ENCODE measurements around the gene SUPT7L. TPM values are rescaled to one million over a fixed set of nuclear protein-coding genes. Genes with fewer than 3 reads are reported as not detected.

Gene SUPT7L, protein sequence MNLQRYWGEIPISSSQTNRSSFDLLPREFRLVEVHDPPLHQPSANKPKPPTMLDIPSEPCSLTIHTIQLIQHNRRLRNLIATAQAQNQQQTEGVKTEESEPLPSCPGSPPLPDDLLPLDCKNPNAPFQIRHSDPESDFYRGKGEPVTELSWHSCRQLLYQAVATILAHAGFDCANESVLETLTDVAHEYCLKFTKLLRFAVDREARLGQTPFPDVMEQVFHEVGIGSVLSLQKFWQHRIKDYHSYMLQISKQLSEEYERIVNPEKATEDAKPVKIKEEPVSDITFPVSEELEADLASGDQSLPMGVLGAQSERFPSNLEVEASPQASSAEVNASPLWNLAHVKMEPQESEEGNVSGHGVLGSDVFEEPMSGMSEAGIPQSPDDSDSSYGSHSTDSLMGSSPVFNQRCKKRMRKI
- total RNA-seq, result 17.0 and 25.2 TPM in 2 replicates

DNA sequence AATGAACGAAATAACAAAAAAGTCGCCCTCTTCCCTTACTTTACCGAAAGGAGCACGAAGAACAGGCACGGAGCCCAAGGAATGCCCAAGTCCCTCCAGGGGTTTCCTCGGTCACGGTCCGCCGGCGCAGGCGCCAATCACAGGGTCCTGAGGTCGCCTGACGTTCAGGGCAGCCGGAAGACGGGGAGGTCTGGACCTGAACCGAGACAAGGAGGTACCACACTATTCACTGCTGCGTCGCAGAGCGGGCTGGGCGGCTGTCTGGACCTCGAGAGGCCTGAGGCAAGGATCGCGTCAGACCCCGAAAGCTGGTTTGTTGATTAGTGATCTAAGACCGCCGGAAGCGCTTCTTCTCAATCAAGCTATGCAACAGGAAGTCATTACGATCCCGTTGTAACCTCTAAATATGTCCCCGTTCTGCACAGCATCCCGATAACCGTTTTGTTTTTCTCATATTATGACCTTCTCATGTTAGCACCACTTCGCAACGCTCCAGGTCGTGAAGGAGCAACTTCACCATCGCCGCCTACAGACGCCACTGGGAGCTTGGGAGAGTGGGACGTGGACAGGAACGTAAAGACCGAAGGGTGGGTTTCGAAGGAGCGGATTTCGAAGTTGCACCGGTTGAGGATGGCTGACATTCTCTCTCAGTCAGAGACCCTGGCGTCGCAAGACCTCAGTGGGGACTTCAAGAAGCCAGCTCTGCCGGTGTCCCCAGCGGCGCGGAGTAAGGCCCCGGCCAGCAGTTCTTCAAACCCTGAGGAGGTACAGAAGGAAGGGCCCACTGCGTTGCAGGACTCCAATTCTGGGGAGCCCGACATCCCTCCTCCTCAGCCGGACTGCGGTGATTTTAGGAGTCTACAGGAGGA, at the start of gene SUPT7L, which contains the start of gene SLC4A1AP:
TSS of gene SUPT7L (minus strand) at position 330 of the 869 bp plus-strand sequence. CDS start 1,422 bp downstream, outside the sequence.
TSS of gene SLC4A1AP (plus strand) at position 605 of the 869 bp plus-strand sequence. CDS start at position 631, 26 bp downstream.

DNA sequence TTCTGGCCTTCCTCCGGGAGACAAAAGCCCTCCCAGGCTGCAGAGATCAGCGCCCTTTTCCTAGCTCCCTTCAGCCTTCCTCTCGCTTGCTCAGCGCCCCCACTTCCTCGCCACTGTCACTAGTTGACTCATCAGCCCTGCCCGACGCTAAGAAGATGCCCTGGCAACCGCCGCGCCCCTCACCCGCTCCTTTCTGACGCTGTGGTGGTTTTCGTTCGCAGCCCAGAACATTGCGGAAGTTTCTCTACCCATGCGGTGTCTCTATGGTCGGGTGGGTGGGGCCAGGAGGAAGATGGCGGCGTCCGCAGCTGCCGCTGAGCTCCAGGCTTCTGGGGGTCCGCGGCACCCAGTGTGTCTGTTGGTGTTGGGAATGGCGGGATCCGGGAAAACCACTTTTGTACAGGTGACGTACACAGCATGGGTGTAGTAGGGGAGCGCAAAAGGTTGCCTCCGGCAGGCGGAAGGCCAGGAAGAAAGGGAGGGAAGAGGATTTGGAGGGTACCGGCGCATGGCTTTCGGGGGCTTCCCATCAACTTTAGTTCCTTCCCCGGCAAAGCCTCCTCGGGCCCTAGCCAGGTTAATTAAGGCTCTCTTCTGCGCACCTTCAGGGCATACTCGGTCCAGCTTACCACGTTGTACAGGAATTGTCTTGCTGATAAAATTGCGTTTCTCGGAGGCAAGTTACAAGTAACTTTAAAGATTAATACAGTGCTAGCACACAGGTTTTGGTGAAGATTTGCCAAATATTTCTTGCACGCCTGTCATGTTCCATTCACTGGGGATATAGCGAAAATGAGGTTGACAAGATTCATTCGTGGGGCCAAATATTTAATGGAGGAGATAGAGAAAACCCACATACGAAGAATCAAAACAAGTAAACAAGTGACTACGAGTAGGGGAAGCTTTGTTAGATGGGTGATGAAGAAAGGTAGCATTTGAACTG, 34.4 kb downstream of the SUPT7L start, which contains the start of the genes CCDC121 and GPN1:
TSS of gene CCDC121 (minus strand) at position 246 of the 943 bp plus-strand sequence. CDS start 1,213 bp downstream, outside the sequence.
TSS of gene GPN1 (plus strand) at position 284 of the 943 bp plus-strand sequence. CDS start at position 293, 9 bp downstream.

Other genes starting within 250 kb of the SUPT7L start
- gene NRBP1, start 235.0 kb downstream of the SUPT7L start, total RNA-seq, result 104 and 112 TPM in 2 replicates
- not detected in 2 replicates for gene KRTCAP3, start 221.2 kb downstream of the SUPT7L start, total RNA-seq
- 35.2 and 43.1 TPM in 2 replicates for gene IFT172, start 173.9 kb downstream of the SUPT7L start, total RNA-seq
- gene FNDC4, start 168.4 kb downstream of the SUPT7L start, total RNA-seq, result 10.7 and 17.3 TPM in 2 replicates
- gene GCKR, start 166.8 kb downstream of the SUPT7L start, total RNA-seq, result 0.51 and 0.89 TPM in 2 replicates
- gene ZNF512, start 80.6 kb downstream of the SUPT7L start, total RNA-seq, result 19.3 and 38.0 TPM in 2 replicates
- 0.83 and 1.8 TPM in 2 replicates for gene CCDC121, start 34.6 kb downstream of the SUPT7L start, total RNA-seq
- 26.4 and 40.8 TPM in 2 replicates for gene GPN1, start 34.6 kb downstream of the SUPT7L start, total RNA-seq
- 29.7 and 30.5 TPM in 2 replicates for gene SLC4A1AP, start 275 bp upstream of the SUPT7L start, total RNA-seq
- gene MRPL33, start 108.1 kb upstream of the SUPT7L start, total RNA-seq, result 73.6 and 75.2 TPM in 2 replicates
- 0.69 and 1.5 TPM in 2 replicates for gene RBKS, start 226.8 kb upstream of the SUPT7L start, total RNA-seq
- gene BABAM2, start 227.1 kb upstream of the SUPT7L start, total RNA-seq, result 17.3 and 19.6 TPM in 2 replicates

Measured in smooth muscle cell of the umbilical artery (primary cell).